ENCODE data around the gene CAMKK2.
"Not testable (repeated sequence)": the region's sequence is repeated elsewhere in the genome, so short reads cannot be mapped to it uniquely, and the experiment has no call there.

The CAMKK2 gene

DNA sequence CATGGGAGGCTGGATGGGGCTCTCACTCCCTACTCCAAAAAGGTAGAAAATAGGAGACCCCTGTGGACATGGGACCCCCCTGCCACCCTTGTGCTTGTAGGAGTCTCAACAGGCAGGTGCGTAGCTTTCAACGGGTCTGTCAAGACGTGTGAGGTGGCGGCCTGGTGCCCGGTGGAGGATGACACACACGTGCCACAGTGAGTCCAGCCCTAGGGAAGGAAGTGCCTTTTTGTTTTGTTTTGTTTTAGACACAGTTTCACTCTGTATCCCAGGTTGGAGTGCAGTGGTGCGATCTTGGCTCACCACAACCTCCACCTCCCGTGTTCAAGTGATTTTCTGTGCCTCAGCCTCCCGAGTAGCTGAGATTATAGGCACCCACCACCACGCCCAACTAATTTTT is 73.7 kb downstream of the CAMKK2 start:
- DNase-seq = no peak

DNA sequence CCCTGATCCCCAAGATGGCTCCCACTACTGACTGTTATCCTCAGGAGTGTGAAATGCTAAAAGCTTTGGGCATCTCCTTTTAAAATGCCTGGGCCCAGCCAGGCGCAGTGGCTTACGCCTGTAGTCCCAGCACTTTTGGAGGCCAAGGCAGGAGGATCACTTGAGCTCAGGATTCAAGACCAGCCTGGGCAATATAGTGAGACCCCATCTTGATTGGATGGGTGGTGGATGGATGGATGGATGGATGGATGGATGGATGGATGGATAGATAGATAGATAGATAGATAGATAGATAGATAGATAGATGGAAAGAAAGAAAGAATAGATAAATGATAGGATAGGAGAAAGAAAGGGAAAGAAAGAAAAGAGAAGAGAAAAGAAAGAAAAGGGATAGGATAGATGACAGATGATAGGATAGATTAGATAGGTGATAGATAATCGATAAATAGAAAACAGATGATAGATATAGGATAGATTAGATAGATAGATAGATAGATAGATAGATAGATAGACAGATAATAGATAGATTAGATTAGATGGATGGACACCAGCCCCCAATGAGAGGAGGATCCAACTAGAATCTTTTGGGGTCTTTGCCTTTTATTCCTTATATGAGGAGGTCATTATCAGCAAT is 77.0 kb downstream of the CAMKK2 start:
- DNase-seq = no peak

DNA sequence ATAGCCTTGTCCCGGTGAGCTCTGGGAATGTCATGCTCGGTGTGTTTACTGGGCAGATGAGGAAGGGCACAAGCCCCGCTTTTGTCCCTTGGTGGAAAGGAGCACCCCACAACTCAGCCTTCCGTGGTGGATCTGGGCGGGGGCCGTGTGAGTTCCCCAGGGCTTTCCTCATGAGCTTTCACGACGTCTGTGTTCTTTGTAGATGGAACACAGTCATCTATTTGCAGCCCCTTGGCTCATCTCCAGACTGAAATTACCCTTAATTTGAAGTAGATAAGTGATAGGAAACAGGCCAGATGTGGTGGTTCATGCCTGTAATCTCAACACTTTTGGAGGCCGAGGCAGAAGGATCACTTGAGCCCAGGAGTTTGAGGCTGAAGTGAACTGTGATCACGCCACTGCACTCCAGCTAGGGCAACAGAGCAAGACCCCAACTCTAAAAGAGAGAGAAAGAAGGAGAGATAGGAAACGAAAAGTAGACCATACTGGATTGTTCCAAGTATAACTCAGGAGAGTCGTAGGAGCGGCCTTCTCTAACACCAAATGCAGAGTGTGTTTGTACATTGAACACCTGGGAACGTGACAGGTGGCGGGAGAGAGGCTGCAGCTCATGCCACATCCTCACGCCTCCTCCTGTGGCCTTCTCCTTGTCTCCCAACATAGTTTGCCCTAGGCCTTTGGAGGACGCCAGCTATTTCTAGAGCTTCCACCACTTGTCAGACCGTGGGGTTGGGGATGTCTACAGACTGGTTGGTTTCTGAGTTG is 77.7 kb downstream of the CAMKK2 start:
- DNase-seq = no peak

DNA sequence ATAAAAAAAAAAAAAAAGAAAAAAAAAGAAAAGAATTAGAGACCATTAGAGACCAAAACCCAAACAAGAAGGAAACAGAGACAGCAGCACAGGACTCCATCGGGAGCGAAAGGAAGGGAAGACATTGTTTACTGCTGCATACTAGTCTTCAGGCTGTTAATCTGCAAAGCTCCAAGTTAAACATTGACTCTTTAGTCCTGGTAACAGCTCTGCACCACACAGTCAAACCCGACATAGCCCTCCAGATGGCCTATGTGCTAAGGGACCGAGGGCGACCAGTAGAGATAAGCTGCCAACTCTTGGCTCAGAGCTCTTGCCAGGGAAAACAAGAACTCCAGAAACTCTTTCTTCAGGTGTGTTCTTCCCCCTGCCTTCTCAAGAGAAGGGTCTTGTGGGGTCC is 78.7 kb downstream of the CAMKK2 start:
- no peak for DNase-seq

DNA sequence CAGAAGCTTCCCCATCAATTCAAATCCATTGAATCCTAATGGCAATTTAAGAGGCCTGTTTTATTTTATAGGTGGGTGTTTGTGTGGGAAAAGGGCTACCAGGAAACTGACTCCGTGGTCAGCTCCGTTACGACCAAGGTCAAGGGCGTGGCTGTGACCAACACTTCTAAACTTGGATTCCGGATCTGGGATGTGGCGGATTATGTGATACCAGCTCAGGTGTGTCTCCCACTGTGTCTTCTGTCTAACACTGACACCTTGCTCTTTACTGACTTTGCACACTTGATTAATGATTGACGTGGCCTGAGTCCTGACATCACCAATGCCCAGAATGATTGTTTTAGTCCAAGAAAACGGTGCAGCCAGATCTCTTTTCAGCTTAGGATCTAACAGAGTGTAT is 79.4 kb downstream of the CAMKK2 start:
- no peak for DNase-seq

DNA sequence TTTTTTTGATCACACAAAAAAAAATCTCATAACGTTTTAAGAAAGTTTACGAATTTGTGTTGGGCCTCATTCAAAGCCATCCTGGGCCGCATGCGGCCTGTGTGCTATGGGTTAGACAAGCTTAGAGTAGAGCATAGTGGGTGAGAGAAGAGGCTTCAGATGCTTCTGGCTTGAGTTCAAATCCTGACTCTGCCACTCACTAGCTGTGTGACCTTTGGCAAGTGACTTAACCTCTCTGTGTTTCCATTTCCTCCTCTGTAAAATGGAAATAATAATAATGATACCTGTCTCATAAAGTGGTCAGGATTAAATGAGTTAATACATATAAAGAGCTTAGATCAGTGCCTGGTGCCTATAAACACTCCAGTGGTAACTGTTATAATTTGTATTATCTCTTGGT is 80.4 kb downstream of the CAMKK2 start:
- no peak for DNase-seq

DNA sequence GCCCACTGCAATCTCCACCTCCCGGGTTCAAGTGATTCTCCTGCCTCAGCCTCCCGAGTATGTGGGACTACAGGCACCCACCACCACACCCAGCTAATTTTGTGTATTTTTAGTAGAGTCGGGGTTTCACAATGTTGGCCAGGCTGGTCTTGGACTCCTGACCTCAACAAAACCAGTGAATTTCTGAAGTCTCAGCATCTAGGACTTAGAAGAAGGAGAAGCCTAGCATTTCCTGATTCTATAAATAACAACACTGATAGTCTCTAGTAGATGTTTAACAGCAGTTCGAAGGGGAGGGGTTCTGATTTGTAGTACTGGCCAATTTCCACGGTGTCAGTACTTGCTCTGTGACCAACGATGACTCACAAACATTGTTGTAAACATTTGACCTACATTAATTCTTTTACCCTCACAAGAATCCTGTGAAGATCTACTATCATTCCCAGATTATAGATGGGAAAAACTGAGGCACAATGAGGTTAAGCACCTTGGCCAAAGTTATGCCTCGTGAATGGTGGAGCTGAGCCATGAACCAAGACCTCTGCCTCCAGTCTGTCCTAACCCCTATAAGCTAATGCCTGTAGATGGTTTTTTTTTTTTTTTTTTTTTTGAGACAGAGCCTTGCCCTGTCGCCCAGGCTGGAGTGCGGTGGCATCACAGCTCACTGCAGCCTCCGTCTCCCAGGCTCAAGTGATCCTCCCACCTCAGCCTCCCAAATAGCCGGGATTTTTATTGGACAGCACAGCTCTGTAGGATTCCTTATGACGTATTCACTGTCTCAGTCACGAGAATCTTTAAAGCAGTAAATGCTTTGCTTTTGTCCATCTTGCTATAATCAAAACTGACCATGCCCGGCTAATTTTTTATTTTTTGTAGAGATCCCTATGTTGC is 81.4 kb downstream of the CAMKK2 start:
- no peak for DNase-seq

DNA sequence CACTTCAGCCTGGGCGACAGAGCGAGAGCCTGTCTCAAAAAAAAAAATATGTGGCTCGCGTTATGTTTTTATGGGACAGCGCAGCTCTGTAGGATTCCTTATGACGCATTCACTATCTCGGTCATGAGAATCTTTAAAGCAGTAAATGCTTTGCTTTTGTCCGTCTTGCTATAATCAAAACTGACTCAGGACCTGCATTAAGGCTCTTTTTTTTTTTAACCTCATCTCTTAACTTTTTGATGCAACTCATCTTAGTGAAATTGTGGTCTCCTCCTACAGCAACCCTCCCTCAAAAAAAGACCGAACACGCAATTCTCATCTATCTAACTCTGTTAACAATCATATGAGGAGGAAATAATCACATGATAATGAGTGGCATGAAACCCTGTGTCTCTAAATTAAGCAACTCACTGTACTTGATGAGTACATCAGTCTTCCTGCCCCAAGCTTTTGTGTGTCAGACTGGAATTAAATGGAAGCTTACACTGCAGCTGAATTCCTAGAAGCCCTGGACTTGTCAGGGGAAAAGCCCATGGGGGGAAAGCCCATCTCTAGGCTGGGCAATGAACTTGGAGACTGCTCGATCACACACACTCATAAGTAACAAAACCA is 82.2 kb downstream of the CAMKK2 start:
- DNase-seq = no peak

DNA sequence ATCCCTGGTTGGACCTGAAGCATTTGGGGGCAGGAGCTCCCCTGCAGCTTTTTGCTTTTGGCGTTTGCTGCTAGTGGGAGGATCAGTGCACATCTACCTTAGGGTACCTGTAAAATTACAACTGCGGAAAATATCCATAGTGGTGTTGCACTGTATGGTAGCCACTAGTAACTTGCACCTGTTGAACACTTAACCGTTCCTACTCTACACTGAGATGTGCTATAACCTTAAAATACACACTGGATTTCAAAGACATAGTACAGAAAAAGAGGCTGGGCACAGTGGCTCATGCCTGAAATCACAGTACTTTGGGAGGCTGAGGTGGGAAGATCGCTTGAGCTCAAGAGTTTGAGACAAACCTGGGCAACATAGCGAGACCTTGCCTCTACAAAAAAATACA is 83.6 kb downstream of the CAMKK2 start:
- no peak for DNase-seq

DNA sequence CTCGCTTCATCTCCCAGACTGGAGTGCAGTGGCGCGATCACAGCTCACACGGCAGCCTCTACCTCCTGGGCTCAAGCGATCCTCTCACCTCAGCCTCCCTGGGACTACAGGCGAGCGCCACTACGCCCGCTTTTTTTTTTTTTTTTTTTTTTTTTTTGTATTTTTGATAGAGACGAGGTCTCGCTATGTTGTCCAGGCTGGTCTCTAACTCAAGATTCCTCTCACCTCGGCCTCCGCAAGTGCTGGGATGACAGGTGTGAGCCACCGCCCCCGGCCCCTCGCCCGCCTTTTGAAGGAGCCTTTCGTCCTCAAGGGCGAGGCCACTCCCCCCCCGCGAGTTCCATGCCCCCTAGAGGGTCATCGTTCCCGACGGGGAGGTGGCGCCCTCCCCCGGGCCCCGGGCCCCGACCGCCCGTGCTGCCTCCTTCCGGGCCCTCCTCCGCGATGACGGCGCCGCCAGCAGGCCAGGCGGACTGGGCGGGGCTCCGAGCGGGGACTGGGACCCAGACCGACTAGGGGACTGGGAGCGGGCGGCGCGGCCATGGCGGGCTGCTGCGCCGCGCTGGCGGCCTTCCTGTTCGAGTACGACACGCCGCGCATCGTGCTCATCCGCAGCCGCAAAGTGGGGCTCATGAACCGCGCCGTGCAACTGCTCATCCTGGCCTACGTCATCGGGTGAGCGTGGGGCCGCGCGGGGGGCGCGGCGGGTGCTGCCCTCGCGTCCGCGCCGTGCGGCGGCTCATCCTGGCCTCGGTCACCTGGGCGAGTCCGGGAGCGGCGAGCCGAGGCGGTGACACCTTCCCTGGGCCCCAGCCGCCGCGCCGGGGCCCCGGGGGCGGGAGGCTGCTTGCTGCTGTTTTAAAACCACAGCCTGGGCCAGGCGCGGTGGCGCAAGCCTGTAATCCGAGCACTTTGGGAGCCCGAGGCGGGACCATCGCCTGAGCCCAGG is 86.6 kb downstream of the CAMKK2 start, which contains the start of gene P2RX4:
P2RX4 (plus strand) TSS at position 506 of the 949 bp plus-strand sequence; CDS start at position 542, 36 bp downstream.
- peak; percentile 90 for DNase-seq

DNA sequence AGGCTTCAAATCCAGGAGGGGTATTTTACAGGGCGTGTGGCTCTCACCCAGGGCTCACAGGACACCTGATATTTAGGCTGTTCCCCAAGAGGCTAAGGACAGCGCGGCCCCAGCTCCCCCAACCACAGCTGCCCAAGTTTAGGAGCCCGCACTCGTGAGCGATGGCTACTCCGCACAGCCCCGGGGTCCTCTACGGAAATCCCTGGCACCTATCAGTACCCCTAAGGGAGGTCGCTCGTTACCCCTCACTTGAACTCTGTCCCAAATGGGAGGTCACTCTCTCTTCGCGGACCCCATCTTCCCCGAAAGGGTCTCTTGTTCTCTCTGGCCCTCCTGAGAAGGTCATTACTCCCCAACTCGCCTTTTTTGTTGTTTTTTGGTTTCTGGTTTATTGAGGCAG is 87.3 kb downstream of the CAMKK2 start:
- no peak for DNase-seq

DNA sequence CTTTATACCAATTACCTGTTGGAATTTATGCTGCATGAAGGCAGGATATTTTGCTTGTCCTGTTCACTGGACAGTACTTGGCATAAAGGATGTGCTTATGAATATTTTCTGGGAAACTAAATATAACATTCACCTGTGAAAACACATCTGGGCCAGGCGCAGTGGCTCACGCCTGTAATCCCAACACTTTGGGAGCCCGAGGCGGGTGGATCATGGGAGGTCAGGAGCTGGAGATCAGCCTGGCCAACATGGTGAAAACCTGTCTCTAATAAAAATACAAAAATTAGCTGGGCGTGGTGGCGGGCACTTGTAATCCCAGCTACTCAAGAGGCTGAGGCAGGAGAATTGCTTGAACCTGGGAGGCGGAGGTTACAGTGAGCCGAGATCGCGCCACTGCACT is 87.9 kb downstream of the CAMKK2 start:
- DNase-seq = not testable (repeated sequence)

DNA sequence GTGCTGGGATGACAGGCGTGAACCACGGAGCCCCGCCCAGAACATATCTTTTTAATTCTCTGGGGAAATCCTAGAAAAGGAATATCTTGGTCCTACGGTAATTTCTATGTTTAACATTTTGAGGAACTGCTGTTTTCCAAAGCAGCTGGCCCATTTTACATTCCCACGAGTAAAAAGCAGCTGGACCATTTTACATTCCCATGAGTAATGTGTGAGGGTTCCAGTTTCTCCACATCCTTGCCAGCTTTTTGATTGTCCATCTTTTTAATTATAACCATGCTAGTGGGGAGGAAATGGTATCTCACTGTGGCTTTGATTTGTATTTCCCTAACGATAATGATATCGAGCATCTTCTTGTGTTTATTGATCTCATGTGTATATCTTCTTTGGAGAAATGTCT is 91.0 kb downstream of the CAMKK2 start:
- DNase-seq = no peak

DNA sequence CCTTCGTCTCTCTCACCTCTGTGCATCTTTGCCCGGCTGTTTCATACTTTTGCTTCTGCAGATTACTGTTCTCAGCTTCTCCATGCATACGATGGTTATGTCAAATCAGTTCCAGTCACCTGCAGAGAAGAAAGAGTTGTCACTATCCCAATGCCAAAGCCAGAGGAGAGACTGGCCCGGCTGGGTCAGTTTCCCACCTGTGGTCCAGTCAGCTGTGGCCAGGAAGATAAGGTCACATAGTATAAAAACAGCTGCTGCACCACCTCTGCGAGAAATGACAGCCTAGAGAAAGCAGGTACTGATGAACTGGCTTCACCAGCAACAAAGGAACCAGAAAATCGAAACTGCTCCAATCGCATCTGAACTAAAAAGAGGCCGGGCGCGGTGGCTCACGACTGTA is 93.0 kb downstream of the CAMKK2 start:
- no peak for DNase-seq

DNA sequence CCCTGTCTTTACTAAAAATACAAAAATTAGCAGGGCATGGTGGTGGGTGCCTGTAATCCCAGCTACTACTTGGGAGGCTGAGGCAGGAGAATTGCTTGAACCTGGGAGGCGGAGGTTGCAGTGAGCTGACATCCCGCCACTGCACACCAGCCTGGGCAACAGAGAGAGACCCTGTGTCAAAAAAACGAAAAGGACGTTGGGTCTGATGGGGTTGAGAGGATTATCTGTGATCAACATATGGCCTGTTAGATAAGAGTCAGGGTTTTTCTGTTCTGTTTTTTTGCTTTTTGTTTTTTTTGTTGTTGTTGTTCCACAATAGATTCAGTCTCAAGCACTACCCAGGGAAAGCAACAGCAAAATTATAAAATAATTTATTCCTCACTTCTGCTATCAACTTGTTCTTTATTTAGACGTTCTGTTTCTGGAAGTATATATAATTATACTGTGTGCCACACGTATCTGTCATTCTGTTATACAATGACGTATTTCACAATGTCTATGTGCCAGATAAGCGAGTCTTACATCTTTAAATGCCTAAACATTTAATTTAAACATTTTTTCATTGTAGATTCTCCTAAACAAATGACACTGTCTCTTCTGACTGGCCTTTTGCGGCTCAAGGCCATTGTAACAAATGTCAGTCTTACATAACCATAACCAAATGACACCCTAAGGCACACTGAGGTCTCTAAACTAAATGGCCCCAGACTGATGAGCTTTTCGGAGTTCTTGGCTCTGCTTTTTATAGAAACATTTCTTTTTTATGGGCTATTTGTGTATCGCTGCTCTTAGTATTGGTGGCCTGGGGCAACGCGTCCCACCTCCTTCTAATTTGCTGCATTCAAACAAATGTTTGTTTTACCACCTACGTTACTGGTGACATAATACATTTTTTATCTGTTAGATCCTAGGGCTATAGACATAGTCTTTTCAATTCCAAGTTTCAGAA is 93.8 kb downstream of the CAMKK2 start:
- no peak for DNase-seq

DNA sequence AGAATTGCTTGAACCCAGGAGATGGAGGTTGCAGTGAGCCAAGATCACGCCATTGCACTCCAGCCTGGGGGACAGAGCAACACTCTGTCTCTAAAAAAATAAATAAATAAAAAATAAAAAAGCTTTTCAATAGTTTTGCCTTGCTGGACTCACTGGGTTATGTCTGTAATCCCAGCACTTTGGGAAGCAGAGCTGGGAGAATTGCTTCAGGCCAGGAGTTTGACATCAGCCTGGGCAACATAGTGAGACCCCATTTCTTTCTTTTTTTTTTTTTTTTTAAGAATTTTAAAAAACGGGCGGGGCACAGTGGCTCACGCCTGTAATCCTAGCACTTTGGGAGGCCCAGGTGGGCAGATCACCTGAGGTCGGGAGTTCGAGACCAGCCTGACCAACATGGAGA is 95.4 kb downstream of the CAMKK2 start:
- not testable (repeated sequence) for DNase-seq

DNA sequence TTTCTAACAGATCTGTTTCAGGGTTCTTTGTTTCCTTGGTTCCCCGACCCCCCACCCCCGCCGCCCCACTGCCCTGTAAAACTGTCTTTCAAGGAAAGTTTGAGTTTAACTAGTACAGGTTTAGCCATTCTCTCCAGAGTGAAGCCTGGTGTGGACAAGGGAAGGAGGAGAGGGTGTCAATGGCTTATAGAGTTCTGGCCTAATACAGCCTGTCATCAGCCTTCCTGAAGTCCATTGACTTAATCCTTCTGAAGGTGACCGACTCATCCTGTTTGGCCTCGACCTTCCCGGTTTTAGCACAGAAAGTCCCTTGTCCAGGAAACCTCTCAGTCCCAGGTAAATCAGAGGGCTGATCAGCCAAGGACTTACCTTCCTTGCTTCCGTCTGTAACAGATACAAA is 97.6 kb downstream of the CAMKK2 start:
- no peak for DNase-seq

DNA sequence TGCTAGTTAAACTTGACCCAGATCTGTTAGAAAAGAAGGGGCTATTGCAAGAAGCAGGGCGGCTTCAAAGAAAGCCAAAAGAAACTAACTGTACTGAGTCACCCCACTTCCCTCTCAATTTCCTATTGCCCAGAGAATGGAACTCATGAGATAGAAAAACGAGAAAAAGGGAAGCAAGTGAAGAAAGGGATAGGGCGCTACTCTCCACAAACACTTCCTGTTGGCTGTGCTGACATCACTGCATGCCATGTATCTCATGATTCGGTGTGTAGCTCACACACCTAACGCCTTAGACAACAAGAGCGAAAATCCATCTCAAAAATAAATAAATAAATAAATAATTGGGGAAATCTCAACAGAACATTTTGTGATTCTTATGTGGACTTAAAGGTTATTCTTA is 99.6 kb downstream of the CAMKK2 start:
- DNase-seq = no peak

DNA sequence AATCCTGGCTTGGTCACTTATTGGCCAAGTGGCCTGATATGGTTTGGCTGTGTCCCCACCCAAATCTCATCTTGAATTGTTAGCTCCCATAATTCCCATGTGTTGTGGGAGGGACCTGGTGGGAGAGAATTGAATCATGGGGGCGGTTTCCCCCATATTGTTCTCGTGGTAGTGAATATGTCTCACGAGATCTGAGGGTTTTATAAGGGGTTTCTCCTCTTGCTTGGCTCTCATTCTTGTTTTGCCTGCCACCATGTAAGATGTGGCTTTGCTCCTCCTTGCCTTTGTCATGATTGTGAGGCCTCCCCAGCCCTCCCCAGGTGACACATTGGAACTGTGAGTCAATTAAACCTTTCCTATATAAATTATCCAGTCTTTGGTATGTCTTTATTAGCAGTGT is 105.4 kb downstream of the CAMKK2 start:
- no peak for DNase-seq

DNA sequence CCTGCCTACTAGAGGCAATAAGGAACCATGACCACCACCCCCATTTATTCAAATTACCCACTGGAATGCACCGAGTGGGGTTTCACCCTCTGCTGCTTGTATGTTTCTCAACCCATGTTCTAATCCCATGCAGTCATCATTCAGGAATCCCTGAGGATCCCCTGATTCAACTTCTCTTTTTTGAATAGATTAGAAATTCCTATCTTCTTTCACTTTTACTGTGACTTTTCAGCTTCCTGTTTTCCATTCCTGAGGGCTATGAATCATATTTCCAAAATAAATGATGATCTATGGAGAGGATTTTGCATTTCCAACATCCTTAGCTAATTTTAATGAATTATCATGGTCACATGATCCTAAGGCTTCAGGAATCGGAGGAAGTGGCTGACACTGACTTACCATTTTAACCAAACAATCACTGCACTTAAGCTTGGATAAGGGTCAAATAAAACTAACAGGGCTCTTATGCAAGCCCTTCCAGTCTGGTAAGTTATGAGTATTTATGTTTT is 105.9 kb downstream of the CAMKK2 start:
- no peak for DNase-seq
